Measurements from ENCODE around the gene UVSSA. TPM values are rescaled to one million over a fixed set of nuclear protein-coding genes. Genes with fewer than 3 reads are reported as not detected.
A peak's percentile ranks its signal among the peaks of the same experiment; 100 is the strongest.

UVSSA gene
- total RNA-seq, 1 donor from 2014 or later: 28.3 TPM

- intact Hi-C loops (cut with DNase I): loop anchor here (5.0 kb wide), 1 partner anchor 272 kb away; no protein-coding TSS in a partner anchor
- Histone ChIP-seq H3K27me3 (no peaks in the 10 kb centered on the region), H3K27ac (no peak overlapping the region), H3K36me3 (peaks cover 46% of the 10 kb centered on the region), H3K4me3 (no peak overlapping the region), H3K4me1 (peaks cover 7% of the 10 kb centered on the region), H3K9me3 (no peaks in the 10 kb centered on the region)
- ATAC-seq (no peak), DNase-seq (no peak)
- TF ChIP-seq, protein P1, sequence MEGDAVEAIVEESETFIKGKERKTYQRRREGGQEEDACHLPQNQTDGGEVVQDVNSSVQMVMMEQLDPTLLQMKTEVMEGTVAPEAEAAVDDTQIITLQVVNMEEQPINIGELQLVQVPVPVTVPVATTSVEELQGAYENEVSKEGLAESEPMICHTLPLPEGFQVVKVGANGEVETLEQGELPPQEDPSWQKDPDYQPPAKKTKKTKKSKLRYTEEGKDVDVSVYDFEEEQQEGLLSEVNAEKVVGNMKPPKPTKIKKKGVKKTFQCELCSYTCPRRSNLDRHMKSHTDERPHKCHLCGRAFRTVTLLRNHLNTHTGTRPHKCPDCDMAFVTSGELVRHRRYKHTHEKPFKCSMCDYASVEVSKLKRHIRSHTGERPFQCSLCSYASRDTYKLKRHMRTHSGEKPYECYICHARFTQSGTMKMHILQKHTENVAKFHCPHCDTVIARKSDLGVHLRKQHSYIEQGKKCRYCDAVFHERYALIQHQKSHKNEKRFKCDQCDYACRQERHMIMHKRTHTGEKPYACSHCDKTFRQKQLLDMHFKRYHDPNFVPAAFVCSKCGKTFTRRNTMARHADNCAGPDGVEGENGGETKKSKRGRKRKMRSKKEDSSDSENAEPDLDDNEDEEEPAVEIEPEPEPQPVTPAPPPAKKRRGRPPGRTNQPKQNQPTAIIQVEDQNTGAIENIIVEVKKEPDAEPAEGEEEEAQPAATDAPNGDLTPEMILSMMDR (IDR thresholded peaks at IDR 0.05): no peak
Measured at GRCh38 chr4:1354983-1355275, 7.9 kb downstream of the UVSSA start.

GRCh38 chr4:1355378-1355777 lies 8.4 kb downstream of the UVSSA start:
- ATAC-seq (no peak), DNase-seq (no peak)
- Histone ChIP-seq H3K27ac (no peak overlapping the region), H3K27me3 (no peaks in the 10 kb centered on the region), H3K36me3 (peaks cover 43% of the 10 kb centered on the region), H3K4me1 (peaks cover 2% of the 10 kb centered on the region), H3K9me3 (no peaks in the 10 kb centered on the region), H3K4me3 (no peak overlapping the region)
- intact Hi-C loops (cut with DNase I): loop anchor here (5.0 kb wide), 1 partner anchor 272 kb away; no protein-coding TSS in a partner anchor
- TF ChIP-seq, protein P1 (IDR thresholded peaks at IDR 0.05): no peak

- Histone ChIP-seq H3K4me3 (no peak overlapping the region), H3K27ac (no peak overlapping the region), H3K4me1 (no peaks in the 10 kb centered on the region), H3K27me3 (no peaks in the 10 kb centered on the region), H3K36me3 (peaks cover 43% of the 10 kb centered on the region), H3K9me3 (no peaks in the 10 kb centered on the region)
- TF ChIP-seq, protein P1 (IDR thresholded peaks at IDR 0.05): peak; percentile 84
- ATAC-seq (peak; percentile 53), DNase-seq (no peak)
- intact Hi-C loops (cut with DNase I): loop anchor here (5.0 kb wide), 1 partner anchor 271 kb away; no protein-coding TSS in a partner anchor
Measured at GRCh38 chr4:1356181-1356998, 9.4 kb downstream of the UVSSA start.

DNA sequence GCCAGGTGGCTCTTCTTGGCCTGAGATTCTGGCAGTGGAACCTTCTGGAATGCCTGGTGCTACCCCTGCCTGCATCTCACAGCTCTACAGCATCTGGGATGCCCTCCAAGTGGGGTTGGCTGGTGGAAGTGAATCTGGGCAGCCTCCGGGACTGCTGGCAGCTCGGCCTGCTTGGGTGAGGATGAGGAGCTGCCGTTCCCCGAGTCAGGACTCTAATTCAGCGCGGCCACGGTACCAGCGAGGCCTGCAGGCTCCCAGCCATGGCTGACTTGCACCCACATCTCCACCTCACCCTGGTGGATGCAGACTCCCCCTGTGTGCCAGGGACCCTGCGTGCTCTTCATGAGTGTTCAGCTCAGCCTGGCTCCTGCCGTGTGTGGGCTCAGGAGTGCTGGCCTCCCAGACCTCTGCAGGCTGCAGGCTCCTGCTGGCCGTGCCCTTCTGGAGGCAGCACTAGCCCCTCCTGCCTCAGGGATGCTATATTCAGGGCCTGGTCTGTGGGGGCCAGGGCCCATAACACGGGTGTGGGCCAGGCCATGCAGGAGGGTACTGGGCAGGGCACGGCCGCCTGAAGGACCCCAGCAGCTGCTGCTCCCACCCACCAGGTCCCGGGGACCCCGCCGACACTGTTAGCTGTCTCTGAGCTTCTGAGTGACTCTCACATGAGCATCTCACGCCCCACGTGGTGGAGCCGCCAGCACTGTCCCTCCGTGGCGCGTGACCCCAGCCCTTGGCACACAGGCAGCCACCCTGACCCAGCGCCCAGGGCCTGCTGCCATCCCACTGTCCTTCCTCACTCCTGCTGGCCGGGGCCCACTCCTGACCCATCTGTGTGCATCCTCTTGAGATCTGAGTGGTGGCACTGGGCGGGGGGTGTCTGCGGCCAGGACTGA lies 10.6 kb downstream of the UVSSA start:
- no peak for DNase-seq
- Histone ChIP-seq H3K4me3 (no peak overlapping the region), H3K27me3 (no peaks in the 10 kb centered on the region), H3K36me3 (peaks cover 37% of the 10 kb centered on the region), H3K27ac (no peak overlapping the region), H3K9me3 (no peaks in the 10 kb centered on the region), H3K4me1 (no peaks in the 10 kb centered on the region)
- TF ChIP-seq, protein P1 (IDR thresholded peaks at IDR 0.05): no peak
- intact Hi-C loops (cut with DNase I): loop anchor here (5.0 kb wide), 1 partner anchor 270 kb away; no protein-coding TSS in a partner anchor
- ATAC-seq: no peak

DNA sequence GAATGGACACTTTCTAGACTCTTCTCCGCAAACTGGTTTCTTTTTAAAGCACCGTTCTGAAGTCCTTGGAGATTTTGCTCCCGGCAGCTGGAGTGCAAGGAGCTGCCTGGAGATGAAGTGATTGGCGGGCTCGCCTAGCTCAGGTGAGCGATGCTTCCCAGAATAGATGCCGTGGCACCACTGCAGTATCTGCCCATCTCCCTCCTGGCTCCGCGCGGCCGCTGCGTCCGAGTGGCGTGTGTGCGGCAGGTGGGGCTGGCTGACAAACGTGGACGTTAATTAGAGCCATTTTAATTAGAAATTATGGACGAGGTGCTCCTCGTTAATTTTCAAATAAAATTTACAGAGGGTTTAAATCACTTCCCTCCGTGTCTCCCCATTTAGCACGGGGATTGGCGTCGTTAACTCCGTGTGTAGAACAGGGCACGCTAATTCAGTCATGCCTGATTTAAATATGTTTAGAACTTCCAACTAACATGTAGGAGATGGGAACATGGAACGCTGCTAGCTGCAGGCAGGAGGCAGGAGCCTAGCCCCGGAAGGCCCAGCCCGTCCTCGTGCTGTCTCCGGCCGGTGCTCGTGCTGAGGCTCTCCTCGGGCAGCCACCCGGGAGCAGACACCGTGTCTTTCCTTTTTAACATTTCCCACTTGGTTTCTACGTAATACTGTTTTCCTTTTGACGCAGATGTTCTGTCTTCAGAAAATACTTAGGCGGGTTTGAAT lies 11.6 kb downstream of the UVSSA start:
- intact Hi-C loops (cut with DNase I): loop anchor here (5.0 kb wide), 1 partner anchor 269 kb away; no protein-coding TSS in a partner anchor
- Histone ChIP-seq H3K4me3 (no peak overlapping the region), H3K27me3 (no peaks in the 10 kb centered on the region), H3K9me3 (no peaks in the 10 kb centered on the region), H3K27ac (no peak overlapping the region), H3K36me3 (peaks cover 27% of the 10 kb centered on the region), H3K4me1 (no peaks in the 10 kb centered on the region)
- DNase-seq (no peak), ATAC-seq (no peak)
- TF ChIP-seq, protein P1 (IDR thresholded peaks at IDR 0.05): no peak

Measured in upper lobe of right lung (tissue), 1 donor.